ENCODE data around the gene HLA-DPB1. TPM values are rescaled to one million over a fixed set of nuclear protein-coding genes. Genes with fewer than 3 reads are reported as not detected.

The HLA-DPB1 gene
- total RNA-seq, 2 donors from 2014 or later: 10.6 to 39.0 TPM

GRCh38 chr6:33065312-33065711, 10.5 kb upstream of the HLA-DPB1 start:
- Mint-ChIP-seq H3K36me3 (peaks cover 6 to 30% of the 10 kb centered on the region in 2 donors), H3K9me3 (no peaks in the 10 kb centered on the region), H3K27ac (no peak overlapping the region)
- DNase-seq (ENCODE audit: low spot score in 2 of 2): no peak
- no peak for ATAC-seq

GRCh38 chr6:33066917-33067521, 8.8 kb upstream of the HLA-DPB1 start:
- no peak overlapping the region for H3K27ac Mint-ChIP-seq
- no peak for ATAC-seq
- DNase-seq (ENCODE audit: low spot score in 2 of 2): no peak
- peaks cover 6 to 30% of the 10 kb centered on the region in 2 donors for H3K36me3 Mint-ChIP-seq
- H3K9me3 Mint-ChIP-seq: no peaks in the 10 kb centered on the region

GRCh38 chr6:33069021-33069738, 6.6 kb upstream of the HLA-DPB1 start:
- ATAC-seq: no peak
- no peak for DNase-seq (ENCODE audit: low spot score in 2 of 2)
- no peak overlapping the region for H3K27ac Mint-ChIP-seq
- peaks cover 6 to 30% of the 10 kb centered on the region in 2 donors for H3K36me3 Mint-ChIP-seq
- H3K9me3 Mint-ChIP-seq: no peaks in the 10 kb centered on the region

- DNase-seq (ENCODE audit: low spot score in 2 of 2) (no peak), ATAC-seq (no peak)
- Mint-ChIP-seq H3K36me3 (peaks cover 6 to 30% of the 10 kb centered on the region in 2 donors), H3K9me3 (no peaks in the 10 kb centered on the region), H3K27ac (no peak overlapping the region)
Measured at GRCh38 chr6:33070909-33071308, 4.9 kb upstream of the HLA-DPB1 start.

GRCh38 chr6:33071569-33071968, 4.2 kb upstream of the HLA-DPB1 start:
- DNase-seq (ENCODE audit: low spot score in 2 of 2): no peak
- H3K9me3 Mint-ChIP-seq: no peaks in the 10 kb centered on the region
- no peak overlapping the region for H3K27ac Mint-ChIP-seq
- no peak for ATAC-seq
- H3K36me3 Mint-ChIP-seq: peaks cover 6 to 25% of the 10 kb centered on the region in 2 donors

GRCh38 chr6:33072508-33073100, 3.2 kb upstream of the HLA-DPB1 start:
- no peaks in the 10 kb centered on the region for H3K9me3 Mint-ChIP-seq
- ATAC-seq: no peak
- peaks cover 6 to 14% of the 10 kb centered on the region in 2 donors for H3K36me3 Mint-ChIP-seq
- H3K27ac Mint-ChIP-seq: no peak overlapping the region
- no peak for DNase-seq (ENCODE audit: low spot score in 2 of 2)

- peaks cover 4 to 6% of the 10 kb centered on the region in 2 donors for H3K36me3 Mint-ChIP-seq
- DNase-seq (ENCODE audit: low spot score in 2 of 2): peak; percentile 30 to 63
- H3K27ac Mint-ChIP-seq: peak within 1 kb of the TSS in 1 of 2 donors; percentile 73
- H3K9me3 Mint-ChIP-seq: no peaks in the 10 kb centered on the region
- peak; percentile 77 to 79 for ATAC-seq
Measured at GRCh38 chr6:33073431-33073871, 2.3 kb upstream of the HLA-DPB1 start, which contains the start of gene HLA-DPA1. HLA-DPA1 (minus strand) TSS chr6:33073649.

- DNase-seq (ENCODE audit: low spot score in 2 of 2) (no peak), ATAC-seq (peak in 1 of 2 donors; percentile 7)
- H3K36me3 Mint-ChIP-seq: no peaks in the 10 kb centered on the region
- no peaks in the 10 kb centered on the region for H3K9me3 Mint-ChIP-seq
- H3K27ac Mint-ChIP-seq: peak overlapping the region in 1 of 2 donors; percentile 86
Measured at GRCh38 chr6:33075208-33075567, 602 bp upstream of the HLA-DPB1 start.

GRCh38 chr6:33076406-33076934, 680 bp downstream of the HLA-DPB1 start:
- H3K27ac Mint-ChIP-seq: peak overlapping the region in 1 of 2 donors; percentile 86
- H3K9me3 Mint-ChIP-seq: no peaks in the 10 kb centered on the region
- H3K36me3 Mint-ChIP-seq: no peaks in the 10 kb centered on the region
- no peak for DNase-seq (ENCODE audit: low spot score in 2 of 2)
- ATAC-seq: peak in 1 of 2 donors; percentile 3

- ATAC-seq: no peak
- Mint-ChIP-seq H3K9me3 (no peaks in the 10 kb centered on the region), H3K27ac (no peak overlapping the region), H3K36me3 (no peaks in the 10 kb centered on the region)
- DNase-seq (ENCODE audit: low spot score in 2 of 2): no peak
Measured at GRCh38 chr6:33077908-33078307, 2.1 kb downstream of the HLA-DPB1 start.

- no peaks in the 10 kb centered on the region for H3K36me3 Mint-ChIP-seq
- ATAC-seq: no peak
Measured at GRCh38 chr6:33078442-33078841, 2.7 kb downstream of the HLA-DPB1 start.

GRCh38 chr6:33078919-33079521, 3.2 kb downstream of the HLA-DPB1 start:
- Mint-ChIP-seq H3K27ac (no peak overlapping the region), H3K9me3 (no peaks in the 10 kb centered on the region), H3K36me3 (no peaks in the 10 kb centered on the region)
- DNase-seq (ENCODE audit: low spot score in 2 of 2) (no peak), ATAC-seq (no peak)

More at GRCh38 chr6:33078442-33078841, 2.7 kb downstream of the HLA-DPB1 start:
- no peak overlapping the region for H3K27ac Mint-ChIP-seq
- DNase-seq (ENCODE audit: low spot score in 2 of 2): no peak
- no peaks in the 10 kb centered on the region for H3K9me3 Mint-ChIP-seq

- H3K36me3 Mint-ChIP-seq: no peaks in the 10 kb centered on the region
- H3K27ac Mint-ChIP-seq: peak overlapping the region in 1 of 2 donors; percentile 68
- DNase-seq (ENCODE audit: low spot score in 2 of 2) (no peak), ATAC-seq (no peak)
- no peaks in the 10 kb centered on the region for H3K9me3 Mint-ChIP-seq
Measured at GRCh38 chr6:33079580-33079979, 3.8 kb downstream of the HLA-DPB1 start.

- DNase-seq (ENCODE audit: low spot score in 2 of 2) (no peak), ATAC-seq (no peak)
- H3K9me3 Mint-ChIP-seq: no peaks in the 10 kb centered on the region
- H3K36me3 Mint-ChIP-seq: no peaks in the 10 kb centered on the region
- H3K27ac Mint-ChIP-seq: peak overlapping the region in 1 of 2 donors; percentile 68
Measured at GRCh38 chr6:33080127-33081089, 4.6 kb downstream of the HLA-DPB1 start.

GRCh38 chr6:33081098-33081824, 5.5 kb downstream of the HLA-DPB1 start:
- ATAC-seq (no peak), DNase-seq (ENCODE audit: low spot score in 2 of 2) (no peak)
- no peaks in the 10 kb centered on the region for H3K36me3 Mint-ChIP-seq
- H3K9me3 Mint-ChIP-seq: no peaks in the 10 kb centered on the region
- H3K27ac Mint-ChIP-seq: peak overlapping the region in 1 of 2 donors; percentile 68
